Measurements from ENCODE around the gene CFAP100. TPM values are rescaled to one million over a fixed set of nuclear protein-coding genes. Genes with fewer than 3 reads are reported as not detected.

CFAP100 gene
- total RNA-seq, 1 donor from 2014 or later: not detected

DNA sequence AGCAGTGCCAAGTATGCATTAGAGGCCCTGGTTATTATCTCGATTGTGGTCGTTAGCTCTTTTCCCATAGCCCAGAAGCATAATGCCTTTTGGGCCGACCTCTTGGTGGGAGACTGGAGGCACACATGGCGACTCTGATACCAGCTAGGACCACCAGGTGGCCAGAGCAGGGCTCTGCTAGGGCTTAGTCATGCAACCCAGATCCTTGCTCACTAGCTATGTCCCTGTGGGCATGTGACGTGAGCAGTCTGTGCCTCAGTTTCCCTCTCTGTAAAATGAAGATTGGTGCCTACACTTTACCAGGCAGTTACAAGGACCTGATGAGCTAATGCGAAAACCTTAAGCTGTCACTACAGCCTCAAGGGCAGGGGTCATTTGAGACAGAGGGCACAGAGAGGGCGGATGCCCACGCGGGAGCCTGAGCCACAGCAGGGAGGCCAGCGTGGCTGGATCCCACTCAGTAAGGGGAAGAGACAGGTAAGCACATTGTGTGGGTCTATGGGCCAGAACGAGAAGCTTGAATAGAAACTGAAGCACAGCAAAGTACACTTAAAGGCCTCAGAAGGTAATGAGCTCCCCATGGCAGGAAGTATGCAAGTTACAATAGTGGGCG is 46.3 kb upstream of the CFAP100 start:
- no peak for TF ChIP-seq EZH2 (IDR thresholded peaks at IDR 0.05; ENCODE audit: insufficient read depth, low read length)
- TF ChIP-seq, protein P1, sequence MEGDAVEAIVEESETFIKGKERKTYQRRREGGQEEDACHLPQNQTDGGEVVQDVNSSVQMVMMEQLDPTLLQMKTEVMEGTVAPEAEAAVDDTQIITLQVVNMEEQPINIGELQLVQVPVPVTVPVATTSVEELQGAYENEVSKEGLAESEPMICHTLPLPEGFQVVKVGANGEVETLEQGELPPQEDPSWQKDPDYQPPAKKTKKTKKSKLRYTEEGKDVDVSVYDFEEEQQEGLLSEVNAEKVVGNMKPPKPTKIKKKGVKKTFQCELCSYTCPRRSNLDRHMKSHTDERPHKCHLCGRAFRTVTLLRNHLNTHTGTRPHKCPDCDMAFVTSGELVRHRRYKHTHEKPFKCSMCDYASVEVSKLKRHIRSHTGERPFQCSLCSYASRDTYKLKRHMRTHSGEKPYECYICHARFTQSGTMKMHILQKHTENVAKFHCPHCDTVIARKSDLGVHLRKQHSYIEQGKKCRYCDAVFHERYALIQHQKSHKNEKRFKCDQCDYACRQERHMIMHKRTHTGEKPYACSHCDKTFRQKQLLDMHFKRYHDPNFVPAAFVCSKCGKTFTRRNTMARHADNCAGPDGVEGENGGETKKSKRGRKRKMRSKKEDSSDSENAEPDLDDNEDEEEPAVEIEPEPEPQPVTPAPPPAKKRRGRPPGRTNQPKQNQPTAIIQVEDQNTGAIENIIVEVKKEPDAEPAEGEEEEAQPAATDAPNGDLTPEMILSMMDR (IDR thresholded peaks at IDR 0.05; ENCODE audit: insufficient read depth, low read depth, low read length): no peak
- no peak overlapping the region for H3K9ac ChIP-seq (ENCODE audit: low read length)
- no peaks in the 10 kb centered on the region for H3K27me3 ChIP-seq (ENCODE audit: insufficient read depth, low read length)
- H3K27ac ChIP-seq (ENCODE audit: low read depth, low read length): no peak overlapping the region
- DNase-seq (ENCODE audit: low read depth): no peak
- FAIRE-seq: no peak
- Mint-ChIP-seq H3K36me3 (ENCODE audit: low read depth, unreplicated experiment) (no peaks in the 10 kb centered on the region), H3K27ac (ENCODE audit: unreplicated experiment) (no peak overlapping the region), H3K4me3 (ENCODE audit: unreplicated experiment) (no peak overlapping the region), H3K27me3 (ENCODE audit: low read depth, unreplicated experiment) (peaks cover 22% of the 10 kb centered on the region), H3K9me3 (ENCODE audit: unreplicated experiment) (no peaks in the 10 kb centered on the region), H3K4me1 (ENCODE audit: low read depth, unreplicated experiment) (no peaks in the 10 kb centered on the region)
- no peak overlapping the region for H3K4me2 ChIP-seq (ENCODE audit: low read length)
- H3K79me2 ChIP-seq (ENCODE audit: insufficient read depth, low read length): no peaks in the 10 kb centered on the region
- H2AFZ ChIP-seq (ENCODE audit: low read depth, low read length): no peak overlapping the region
- no peaks in the 10 kb centered on the region for H3K36me3 ChIP-seq (ENCODE audit: insufficient read depth, low read length)
- H4K20me1 ChIP-seq (ENCODE audit: insufficient read depth, low read length): no peaks in the 10 kb centered on the region
- no peaks in the 10 kb centered on the region for H3K4me1 ChIP-seq (ENCODE audit: insufficient read depth, low read length)
- H3K4me3 ChIP-seq (ENCODE audit: insufficient read depth, low read depth, low read length): no peak overlapping the region
- H3K9me3 ChIP-seq (ENCODE audit: insufficient read depth, low read depth, low read length): no peaks in the 10 kb centered on the region

DNA sequence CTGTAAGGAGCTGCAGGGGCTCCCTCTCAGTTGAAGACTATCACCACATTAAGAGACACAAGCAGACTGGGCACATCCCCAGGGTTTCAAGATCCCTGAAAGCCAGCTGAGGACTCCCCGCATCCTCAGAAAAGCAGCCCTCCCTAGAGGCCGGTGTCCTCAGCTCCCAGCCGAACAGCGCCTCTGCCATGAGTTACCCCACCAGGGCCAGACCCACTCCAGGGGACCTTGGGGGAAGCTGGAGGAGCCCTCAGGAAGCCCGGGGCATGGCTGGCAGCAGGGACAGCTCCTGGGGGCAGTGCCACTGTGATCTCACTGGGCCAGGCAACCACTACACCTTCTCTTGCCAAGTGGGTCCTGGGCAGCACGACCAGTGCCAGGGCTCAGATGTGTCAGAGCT is 45.6 kb upstream of the CFAP100 start:
- H3K36me3 Mint-ChIP-seq (ENCODE audit: low read depth, unreplicated experiment): no peaks in the 10 kb centered on the region
- no peaks in the 10 kb centered on the region for H3K9me3 Mint-ChIP-seq (ENCODE audit: unreplicated experiment)
- H3K4me3 Mint-ChIP-seq (ENCODE audit: unreplicated experiment): no peak overlapping the region
- Histone ChIP-seq H3K4me1 (ENCODE audit: insufficient read depth, low read length) (no peaks in the 10 kb centered on the region), H3K9ac (ENCODE audit: low read length) (no peak overlapping the region), H3K79me2 (ENCODE audit: insufficient read depth, low read length) (no peaks in the 10 kb centered on the region), H3K4me3 (ENCODE audit: insufficient read depth, low read depth, low read length) (no peak overlapping the region), H4K20me1 (ENCODE audit: insufficient read depth, low read length) (no peaks in the 10 kb centered on the region), H3K36me3 (ENCODE audit: insufficient read depth, low read length) (no peaks in the 10 kb centered on the region), H3K9me3 (ENCODE audit: insufficient read depth, low read depth, low read length) (no peaks in the 10 kb centered on the region), H3K27me3 (ENCODE audit: insufficient read depth, low read length) (no peaks in the 10 kb centered on the region), H3K27ac (ENCODE audit: low read depth, low read length) (no peak overlapping the region), H3K4me2 (ENCODE audit: low read length) (no peak overlapping the region), H2AFZ (ENCODE audit: low read depth, low read length) (no peak overlapping the region)
- H3K4me1 Mint-ChIP-seq (ENCODE audit: low read depth, unreplicated experiment): no peaks in the 10 kb centered on the region
- DNase-seq (ENCODE audit: low read depth) (no peak), FAIRE-seq (no peak)
- H3K27ac Mint-ChIP-seq (ENCODE audit: unreplicated experiment): no peak overlapping the region
- no peak for TF ChIP-seq EZH2 (IDR thresholded peaks at IDR 0.05; ENCODE audit: insufficient read depth, low read length)
- TF ChIP-seq, protein P1 (IDR thresholded peaks at IDR 0.05; ENCODE audit: insufficient read depth, low read depth, low read length): no peak
- peaks cover 22% of the 10 kb centered on the region for H3K27me3 Mint-ChIP-seq (ENCODE audit: low read depth, unreplicated experiment)
